ENCODE results near the gene BLNK.

GRCh38 chr10:96263176-96263575, 8.2 kb downstream of the BLNK start:
- TF ChIP-seq, protein P1, sequence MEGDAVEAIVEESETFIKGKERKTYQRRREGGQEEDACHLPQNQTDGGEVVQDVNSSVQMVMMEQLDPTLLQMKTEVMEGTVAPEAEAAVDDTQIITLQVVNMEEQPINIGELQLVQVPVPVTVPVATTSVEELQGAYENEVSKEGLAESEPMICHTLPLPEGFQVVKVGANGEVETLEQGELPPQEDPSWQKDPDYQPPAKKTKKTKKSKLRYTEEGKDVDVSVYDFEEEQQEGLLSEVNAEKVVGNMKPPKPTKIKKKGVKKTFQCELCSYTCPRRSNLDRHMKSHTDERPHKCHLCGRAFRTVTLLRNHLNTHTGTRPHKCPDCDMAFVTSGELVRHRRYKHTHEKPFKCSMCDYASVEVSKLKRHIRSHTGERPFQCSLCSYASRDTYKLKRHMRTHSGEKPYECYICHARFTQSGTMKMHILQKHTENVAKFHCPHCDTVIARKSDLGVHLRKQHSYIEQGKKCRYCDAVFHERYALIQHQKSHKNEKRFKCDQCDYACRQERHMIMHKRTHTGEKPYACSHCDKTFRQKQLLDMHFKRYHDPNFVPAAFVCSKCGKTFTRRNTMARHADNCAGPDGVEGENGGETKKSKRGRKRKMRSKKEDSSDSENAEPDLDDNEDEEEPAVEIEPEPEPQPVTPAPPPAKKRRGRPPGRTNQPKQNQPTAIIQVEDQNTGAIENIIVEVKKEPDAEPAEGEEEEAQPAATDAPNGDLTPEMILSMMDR (IDR thresholded peaks at IDR 0.05; ENCODE audit: low read depth, low read length), result no peak
- no peak for TF ChIP-seq EZH2phosphoT487 (IDR thresholded peaks at IDR 0.05; ENCODE audit: low read depth)
